Testis (tissue), 3 donors: Measurements from ENCODE around the gene NR4A1. TPM values are rescaled to one million over a fixed set of nuclear protein-coding genes. Genes with fewer than 3 reads are reported as not detected.

Experiments
- DNase-seq: peaks from one replicate; pipeline ENCODE4 v3.0.0-alpha.2; 2019
- H3K27ac ChIP-seq, 2 donors: fragments of 200-600 bp; sonication (generic); one replicate each; pipeline ENCODE4 v1.5.1; 2019
- H3K27me3 ChIP-seq: fragments of 200-600 bp; sonication (generic); one replicate; pipeline ENCODE4 v1.5.1; 2019
- H3K36me3 ChIP-seq: fragments of 200-600 bp; sonication (generic); one replicate; pipeline ENCODE4 v1.5.1; 2017; ENCODE audit warnings: low read depth; ENCODE audit errors: missing control alignments
- H3K4me1 ChIP-seq: fragments of 200-600 bp; sonication (generic); one replicate; pipeline ENCODE4 v1.5.1; 2019
- H3K4me3 ChIP-seq, 2 donors: fragments of 200-600 bp; sonication (generic); one replicate each; pipeline ENCODE4 v1.5.1; 2017 to 2019
- H3K9me3 ChIP-seq: fragments of 200-600 bp; sonication (generic); one replicate; pipeline ENCODE4 v1.5.1; 2017
- CTCF ChIP-seq, 3 experiments: fragments of 450-650 bp in 2 of 3; fragments of 200-600 bp in 1 of 3; sonication (generic) in 1 of 3; IDR thresholded peaks; one replicate each; pipeline ENCODE4 v1.5.1; 2016 to 2019; ENCODE audit warnings: antibody characterized with exemption in 3 of 3, mild to moderate bottlenecking in 2 of 3, moderate library complexity in 1 of 3
- POLR2A ChIP-seq: fragments of 450-650 bp; IDR thresholded peaks from one replicate; pipeline ENCODE4 v1.6.1; 2017; ENCODE audit warnings: antibody characterized with exemption, mild to moderate bottlenecking, moderate library complexity
- WGBS, 2 donors: methylation state at CpG; one replicate each; pipeline ENCODE4 v1.1.5; 2018; 5-methylcytosine and 5-hydroxymethylcytosine counted together
- intact Hi-C: fragments of 100-400 bp; cut with DNase I; formaldehyde crosslinking; loops from one replicate; pipeline ENCODE4 v1.15.1; 2023; ENCODE audit warnings: low total_unique reads
- polyA plus RNA-seq: library from polyadenylated mRNA; stranded (reverse); fragments of 350-450 nt; fragmentation: Illumina TruSeq; extraction: RNeasy Lipid Tissue Mini Kit (QIAGEN cat#74804); gene quantifications from one replicate; pipeline ENCODE4 v1.2.3, GENCODE V29; 2014; ENCODE audit warnings: low read depth, low replicate concordance; ENCODE audit not compliant: insufficient read depth
- total RNA-seq, 2 donors: library from RNA; depleted of rRNA; stranded (reverse); fragments of >200 nt; gene quantifications; one replicate each; pipeline ENCODE4 v1.2.3, GENCODE V29; 2016

The NR4A1 gene
- total and polyA plus RNA-seq, 3 donors from 2014 or later: 41.5 to 88.5 (median 55.1) TPM

GRCh38 chr12:52052468-52053186 is 1.4 kb downstream of the NR4A1 start:
- intact Hi-C loops: no loop called here
- no peaks in the 10 kb centered on the region for H3K27me3 ChIP-seq
- no peak for TF ChIP-seq POLR2A
- TF ChIP-seq CTCF (IDR thresholded peaks at IDR 0.05): no peak
- H3K36me3 ChIP-seq: no peaks in the 10 kb centered on the region
- peaks cover 37% of the 10 kb centered on the region for H3K4me1 ChIP-seq
- peak overlapping the region; percentile 72 to 80 for H3K4me3 ChIP-seq
- H3K9me3 ChIP-seq: no peaks in the 10 kb centered on the region
- DNase-seq: no peak
- H3K27ac ChIP-seq: peak overlapping the region; percentile 94 to 96
- WGBS, 2 donors: 49% methylated on average over 7 of the region's 7 CpGs

GRCh38 chr12:52053536-52054209 is 2.4 kb downstream of the NR4A1 start:
- peak overlapping the region; percentile 94 to 96 for H3K27ac ChIP-seq
- H3K4me1 ChIP-seq: peaks cover 37% of the 10 kb centered on the region
- H3K27me3 ChIP-seq: no peaks in the 10 kb centered on the region
- TF ChIP-seq CTCF (IDR thresholded peaks at IDR 0.05) (no peak), POLR2A (no peak)
- H3K36me3 ChIP-seq: no peaks in the 10 kb centered on the region
- DNase-seq: no peak
- 79 to 87% methylated on average over 8 to 9 of the region's 9 CpGs for WGBS, 2 donors
- H3K9me3 ChIP-seq: no peaks in the 10 kb centered on the region
- H3K4me3 ChIP-seq: peak overlapping the region; percentile 72 to 80
- intact Hi-C loops: no loop called here

- H3K36me3 ChIP-seq: no peaks in the 10 kb centered on the region
- intact Hi-C loops: no loop called here
- H3K9me3 ChIP-seq: no peaks in the 10 kb centered on the region
- DNase-seq: no peak
- TF ChIP-seq CTCF (IDR thresholded peaks at IDR 0.05): no peak
- TF ChIP-seq POLR2A: no peak
- WGBS, 2 donors: 91 to 96% methylated on average over 15 to 21 of the region's 21 CpGs
- H3K4me3 ChIP-seq: no peak overlapping the region
- H3K27ac ChIP-seq: peak overlapping the region in 1 of 2 donors; percentile 96
- H3K4me1 ChIP-seq: peaks cover 37% of the 10 kb centered on the region
- H3K27me3 ChIP-seq: no peaks in the 10 kb centered on the region
These were observed 3.1 kb downstream of the NR4A1 start for GRCh38 chr12:52054231-52054832.

GRCh38 chr12:52054833-52055730 is 3.8 kb downstream of the NR4A1 start:
- no peak overlapping the region for H3K4me3 ChIP-seq
- intact Hi-C loops: no loop called here
- peaks cover 31% of the 10 kb centered on the region for H3K4me1 ChIP-seq
- no peaks in the 10 kb centered on the region for H3K36me3 ChIP-seq
- H3K27me3 ChIP-seq: no peaks in the 10 kb centered on the region
- H3K27ac ChIP-seq: no peak overlapping the region
- H3K9me3 ChIP-seq: no peaks in the 10 kb centered on the region
- TF ChIP-seq POLR2A (no peak), CTCF (IDR thresholded peaks at IDR 0.05) (no peak)
- WGBS, 2 donors: 94 to 97% methylated on average over 12 to 21 of the region's 21 CpGs
- no peak for DNase-seq
